PC-9 (cell line): ENCODE data around the gene CARMIL3. TPM values are rescaled to one million over a fixed set of nuclear protein-coding genes. Genes with fewer than 3 reads are reported as not detected.

Experiments used
- BruUV-seq: library from RNA; stranded (reverse); fragments of 400-500 nt; replicated peaks from 2 replicates; lab custom pipeline; 2021; lab: Mats Ljungman, UMichigan
- CTCF ChIA-PET: fragments of 300-600 bp; sonication (Branson Sonifier 250); formaldehyde crosslinking; loops from one replicate; lab custom pipeline; 2022; ENCODE audit warnings: antibody characterized with exemption; lab: Charles Lee
- POLR2A ChIA-PET: fragments of 300-600 bp; sonication (Branson Sonifier 250); formaldehyde crosslinking; loops from one replicate; lab custom pipeline; 2022; ENCODE audit warnings: antibody characterized with exemption; ENCODE audit not compliant: unreplicated experiment; lab: Charles Lee
- DNase-seq, 2 experiments: peaks; one replicate each; pipeline versions ENCODE4 v3.0.0 to v3.0.0-alpha.2; 2015 to 2022; ENCODE audit warnings: mixed read lengths in 1 of 2
- H2AFZ ChIP-seq: fragments of 200-600 bp; sonication (generic); 2 replicates; pipeline ENCODE4 v1.8.1; 2017; ENCODE audit warnings: antibody characterized with exemption
- H3F3A ChIP-seq: fragments of 200-600 bp; sonication (generic); 2 replicates; pipeline ENCODE4 v1.8.1; 2017; ENCODE audit warnings: antibody characterized with exemption, mild to moderate bottlenecking, low read depth; ENCODE audit not compliant: insufficient read depth
- H3K27ac ChIP-seq: fragments of 200-600 bp; sonication (generic); 2 replicates; pipeline ENCODE4 v1.6.1; 2016; ENCODE audit warnings: mixed run types
- H3K27me3 ChIP-seq: fragments of 200-600 bp; sonication (generic); 2 replicates; pipeline ENCODE4 v1.6.1; 2016; ENCODE audit warnings: low read depth, mixed run types; ENCODE audit not compliant: insufficient read depth
- H3K36me3 ChIP-seq: fragments of 200-600 bp; sonication (generic); 2 replicates; pipeline ENCODE4 v1.6.1; 2016; ENCODE audit warnings: low read depth, mixed run types
- H3K4me1 ChIP-seq: fragments of 200-600 bp; sonication (generic); replicated peaks from 2 replicates; pipeline ENCODE4 v1.6.1; 2016; ENCODE audit warnings: mixed run types; ENCODE audit not compliant: insufficient read depth
- H3K4me2 ChIP-seq: fragments of 200-600 bp; sonication (generic); 2 replicates; pipeline ENCODE4 v1.6.1; 2017; ENCODE audit warnings: mixed run types
- H3K4me3 ChIP-seq: fragments of 200-600 bp; sonication (generic); 2 replicates; pipeline ENCODE4 v1.6.1; 2016; ENCODE audit warnings: mixed run types
- H3K79me2 ChIP-seq: fragments of 200-600 bp; sonication (generic); 2 replicates; pipeline ENCODE4 v1.6.1; 2017; ENCODE audit warnings: low read depth, mixed run types
- H3K9me2 ChIP-seq: fragments of 200-600 bp; sonication (generic); 2 replicates; pipeline ENCODE4 v1.8.1; 2017; ENCODE audit warnings: mild to moderate bottlenecking; ENCODE audit not compliant: insufficient read depth
- H3K9me3 ChIP-seq: fragments of 200-600 bp; sonication (generic); 2 replicates; pipeline ENCODE4 v1.8.1; 2016; ENCODE audit warnings: low read depth; ENCODE audit not compliant: insufficient read depth
- H4K20me1 ChIP-seq: fragments of 200-600 bp; sonication (generic); 2 replicates; pipeline ENCODE4 v1.8.1; 2017; ENCODE audit not compliant: insufficient read depth
- EZH2 ChIP-seq: fragments of 200-600 bp; sonication (generic); IDR thresholded peaks from 2 replicates; pipeline ENCODE4 v1.8.0; 2017; ENCODE audit warnings: antibody characterized with exemption, low read depth
- intact Hi-C: fragments of 100-400 bp; cut with micrococcal nuclease; formaldehyde crosslinking; loops from one replicate; pipeline ENCODE4 v1.10.0; 2022; ENCODE audit not compliant: unreplicated experiment
- total RNA-seq: library from RNA; stranded (reverse); gene quantifications from 2 replicates; pipeline ENCODE4 v1.2.3, GENCODE V29; 2021
- TF ChIP-seq, protein P1 (sequence below): fragments of 200-600 bp; sonication (generic); conservative IDR thresholded peaks from 2 replicates; pipeline ENCODE4 v1.6.1; 2017; ENCODE audit warnings: mixed run types, antibody characterized with exemption, mild to moderate bottlenecking, moderate library complexity

Gene CARMIL3
- total RNA-seq, 1 experiment from 2014 or later = not detected

DNA sequence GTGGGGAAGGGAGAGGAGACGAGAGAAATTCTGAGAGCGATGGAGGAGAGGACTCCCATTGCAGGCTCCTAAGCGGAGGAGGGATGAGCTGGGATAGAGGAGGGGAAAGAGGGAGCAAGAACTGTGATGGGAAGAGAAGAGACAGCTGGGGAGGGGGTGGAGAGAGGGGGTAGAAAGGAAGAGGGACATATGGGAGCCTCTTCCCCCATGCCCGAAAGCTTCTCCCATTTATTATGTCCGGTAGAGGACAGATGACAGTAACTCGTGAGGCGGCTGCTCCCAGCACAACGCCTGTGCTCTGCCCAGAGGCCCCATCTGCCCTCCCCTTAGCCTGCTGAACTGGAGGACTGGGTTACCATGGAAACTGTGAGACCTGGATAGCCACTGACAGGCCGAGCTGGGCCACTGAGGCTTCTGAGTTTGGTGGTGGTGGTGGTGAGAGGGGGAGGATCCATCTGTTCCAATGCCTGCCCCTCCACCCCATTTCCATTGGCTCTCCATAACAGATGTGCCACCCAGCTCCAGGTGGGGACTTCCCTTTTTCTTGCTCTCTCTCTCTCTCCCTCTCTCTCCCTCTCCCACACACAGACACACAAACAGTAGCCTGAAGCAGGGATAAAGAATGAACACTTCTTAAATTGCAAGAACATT lies 27.8 kb downstream of the CARMIL3 start:
- ChIA-PET CTCF (interaction anchor here (0.6 kb wide), 2 partner anchors 11 to 547 kb away, joined by 3 to 11 read pairs; no protein-coding TSS in a partner anchor), POLR2A (interaction anchor here (0.6 kb wide), 1 partner anchor 35 kb away, joined by 4 read pairs; no protein-coding TSS in a partner anchor)
- no peaks in the 10 kb centered on the region for H3K9me3 ChIP-seq
- no peaks in the 10 kb centered on the region for H4K20me1 ChIP-seq
- no peak overlapping the region for H3K4me3 ChIP-seq
- no peaks in the 10 kb centered on the region for H3K9me2 ChIP-seq
- no peaks in the 10 kb centered on the region for H3F3A ChIP-seq
- no peak overlapping the region for H3K4me2 ChIP-seq
- intact Hi-C loops = no loop called here
- H3K27ac ChIP-seq = no peak overlapping the region
- no peaks in the 10 kb centered on the region for H3K36me3 ChIP-seq
- DNase-seq = no peak
- H3K27me3 ChIP-seq = no peaks in the 10 kb centered on the region
- H2AFZ ChIP-seq = no peak overlapping the region
- no TSS peak for BruUV-seq
- no peak for TF ChIP-seq EZH2
- TF ChIP-seq, protein P1, sequence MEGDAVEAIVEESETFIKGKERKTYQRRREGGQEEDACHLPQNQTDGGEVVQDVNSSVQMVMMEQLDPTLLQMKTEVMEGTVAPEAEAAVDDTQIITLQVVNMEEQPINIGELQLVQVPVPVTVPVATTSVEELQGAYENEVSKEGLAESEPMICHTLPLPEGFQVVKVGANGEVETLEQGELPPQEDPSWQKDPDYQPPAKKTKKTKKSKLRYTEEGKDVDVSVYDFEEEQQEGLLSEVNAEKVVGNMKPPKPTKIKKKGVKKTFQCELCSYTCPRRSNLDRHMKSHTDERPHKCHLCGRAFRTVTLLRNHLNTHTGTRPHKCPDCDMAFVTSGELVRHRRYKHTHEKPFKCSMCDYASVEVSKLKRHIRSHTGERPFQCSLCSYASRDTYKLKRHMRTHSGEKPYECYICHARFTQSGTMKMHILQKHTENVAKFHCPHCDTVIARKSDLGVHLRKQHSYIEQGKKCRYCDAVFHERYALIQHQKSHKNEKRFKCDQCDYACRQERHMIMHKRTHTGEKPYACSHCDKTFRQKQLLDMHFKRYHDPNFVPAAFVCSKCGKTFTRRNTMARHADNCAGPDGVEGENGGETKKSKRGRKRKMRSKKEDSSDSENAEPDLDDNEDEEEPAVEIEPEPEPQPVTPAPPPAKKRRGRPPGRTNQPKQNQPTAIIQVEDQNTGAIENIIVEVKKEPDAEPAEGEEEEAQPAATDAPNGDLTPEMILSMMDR = no peak
- H3K79me2 ChIP-seq = no peaks in the 10 kb centered on the region
- peaks cover 10% of the 10 kb centered on the region; the same call in 1 of the 2 replicates for H3K4me1 ChIP-seq

DNA sequence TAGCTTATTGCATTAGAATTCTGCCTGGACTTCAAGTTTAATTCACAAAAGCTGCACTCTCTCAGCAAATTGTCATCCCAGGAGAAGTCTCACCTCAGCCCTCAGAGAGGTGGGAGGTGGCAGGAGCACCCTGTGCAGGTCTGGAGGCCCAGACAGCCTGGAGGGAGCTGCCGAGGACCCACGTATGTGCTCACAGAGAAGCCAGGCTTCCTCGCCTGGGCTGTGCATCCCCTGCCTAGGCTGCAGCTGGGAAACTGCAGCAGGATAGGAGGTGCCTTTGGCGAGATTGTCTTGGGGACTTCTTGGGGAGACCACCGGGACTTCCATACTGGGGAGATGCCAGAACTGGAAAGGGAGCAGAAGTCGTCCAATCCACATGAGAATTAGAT lies 28.3 kb downstream of the CARMIL3 start:
- no peaks in the 10 kb centered on the region for H3K79me2 ChIP-seq
- DNase-seq = no peak
- H3K27me3 ChIP-seq = no peaks in the 10 kb centered on the region
- H3K36me3 ChIP-seq = no peaks in the 10 kb centered on the region
- POLR2A ChIA-PET = no interaction called here
- BruUV-seq = no TSS peak
- no peak overlapping the region for H3K27ac ChIP-seq
- no peaks in the 10 kb centered on the region for H3K9me2 ChIP-seq
- no peaks in the 10 kb centered on the region for H3F3A ChIP-seq
- H3K4me1 ChIP-seq = peaks cover 10% of the 10 kb centered on the region; the same call in 1 of the 2 replicates
- intact Hi-C loops = no loop called here
- no peak for TF ChIP-seq EZH2
- TF ChIP-seq, protein P1 = no peak
- H3K4me3 ChIP-seq = no peak overlapping the region
- H4K20me1 ChIP-seq = no peaks in the 10 kb centered on the region
- H2AFZ ChIP-seq = no peak overlapping the region
- no peaks in the 10 kb centered on the region for H3K9me3 ChIP-seq
- no peak overlapping the region for H3K4me2 ChIP-seq
- CTCF ChIA-PET = interaction anchor here (0.6 to 1.0 kb wide), 3 partner anchors 12 to 29 kb away, joined by 3 to 11 read pairs (median 3); no protein-coding TSS in a partner anchor

DNA sequence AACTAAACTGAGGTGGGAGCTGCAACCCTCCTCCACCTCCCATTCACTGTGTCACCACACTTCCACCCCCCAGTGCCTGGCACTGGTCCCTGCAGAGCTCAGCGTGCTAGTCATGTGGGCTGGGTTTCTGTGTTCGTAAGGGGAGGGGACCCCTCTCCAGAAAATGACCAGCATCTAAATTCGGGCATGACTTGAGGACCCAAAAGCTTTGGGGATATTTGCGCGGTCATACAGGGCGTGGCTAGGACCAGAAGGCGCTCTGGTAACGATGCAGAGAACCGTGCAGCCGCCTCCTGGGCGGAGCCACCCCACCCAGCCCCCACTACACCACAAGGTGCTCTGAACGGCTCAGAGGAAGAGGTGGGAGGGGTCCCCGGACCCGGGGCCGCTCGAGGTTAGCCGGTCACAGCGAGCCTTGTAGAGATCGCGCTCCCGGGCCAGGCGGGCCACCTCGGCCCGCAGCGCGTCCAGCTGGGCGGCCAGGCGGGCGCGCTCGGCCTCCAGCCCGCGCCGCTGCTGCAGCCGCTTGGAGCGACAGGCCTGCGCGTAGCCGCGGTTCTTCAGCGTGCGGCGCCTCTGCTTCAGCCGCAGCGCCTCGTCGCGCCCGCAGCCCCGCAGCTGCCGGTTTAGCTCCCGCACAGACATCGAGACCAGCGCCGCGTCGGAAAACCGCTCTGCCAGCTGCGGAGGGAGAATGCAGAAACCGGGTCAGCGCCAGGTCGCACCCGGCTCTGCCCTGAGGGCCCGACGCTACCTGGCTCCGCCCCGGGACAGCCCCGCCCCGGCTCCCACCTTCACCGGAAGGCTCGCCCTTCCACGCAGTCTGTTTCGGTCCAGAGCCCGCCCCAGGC lies 29.3 kb downstream of the CARMIL3 start:
- Histone ChIP-seq H3K79me2 (no peaks in the 10 kb centered on the region), H3K36me3 (no peaks in the 10 kb centered on the region), H3K4me3 (peak overlapping the region; percentile 68), H3K27ac (no peak overlapping the region), H3K27me3 (no peaks in the 10 kb centered on the region), H3K9me2 (no peaks in the 10 kb centered on the region), H3K9me3 (no peaks in the 10 kb centered on the region), H2AFZ (peak overlapping the region; percentile 68; the same call in 1 of the 2 replicates), H3F3A (no peaks in the 10 kb centered on the region), H4K20me1 (no peaks in the 10 kb centered on the region), H3K4me2 (peak overlapping the region; percentile 77), H3K4me1 (peaks cover 10% of the 10 kb centered on the region; the same call in 1 of the 2 replicates)
- DNase-seq = peak in 1 of 2 experiments; percentile 63
- CTCF ChIA-PET = interaction anchor here (0.6 to 1.0 kb wide), 3 partner anchors 13 to 28 kb away, joined by 3 to 5 read pairs (median 3); no protein-coding TSS in a partner anchor
- TF ChIP-seq EZH2 = no peak
- TF ChIP-seq, protein P1 = no peak
- POLR2A ChIA-PET = interaction anchor here (0.6 kb wide), 1 partner anchor 161 kb away, joined by 3 read pairs; the partner anchor contains the start of gene TINF2
- no TSS peak for BruUV-seq
- intact Hi-C loops = no loop called here
